Measurements from ENCODE around the gene DNMT3A. TPM values are rescaled to one million over a fixed set of nuclear protein-coding genes. Genes with fewer than 3 reads are reported as not detected.

Gene DNMT3A
- total RNA-seq, 1 donor from 2014 or later = 101 TPM

- Mint-ChIP-seq H3K4me1 (ENCODE audit: low read depth) (peaks cover 56% of the 10 kb centered on the region), H3K36me3 (ENCODE audit: low read depth) (peaks cover 42% of the 10 kb centered on the region), H3K27ac (peak overlapping the region; percentile 71), H3K4me3 (peak overlapping the region; percentile 10), H3K9me3 (no peaks in the 10 kb centered on the region), H3K27me3 (ENCODE audit: insufficient read depth) (no peaks in the 10 kb centered on the region)
- DNase-seq (ENCODE audit: low spot score) = no peak
- intact Hi-C loops (cut with micrococcal nuclease) = loop anchor here (5.0 kb wide), 1 partner anchor 566 kb away; the partner anchor contains the start of gene ASXL2
Observed at GRCh38 chr2:25310965-25311864, 30.5 kb downstream of the DNMT3A start.

- H3K27me3 Mint-ChIP-seq (ENCODE audit: insufficient read depth) = no peaks in the 10 kb centered on the region
- peak overlapping the region; percentile 71 for H3K27ac Mint-ChIP-seq
- no peak for DNase-seq (ENCODE audit: low spot score)
- peak overlapping the region; percentile 45 for H3K4me3 Mint-ChIP-seq
- H3K36me3 Mint-ChIP-seq (ENCODE audit: low read depth) = peaks cover 45% of the 10 kb centered on the region
- H3K9me3 Mint-ChIP-seq = no peaks in the 10 kb centered on the region
- peaks cover 50% of the 10 kb centered on the region for H3K4me1 Mint-ChIP-seq (ENCODE audit: low read depth)
- intact Hi-C loops (cut with micrococcal nuclease) = loop anchor here (5.0 kb wide), 1 partner anchor 567 kb away; the partner anchor contains the start of gene ASXL2
Observed at GRCh38 chr2:25310709-25310964, 31.1 kb downstream of the DNMT3A start.

GRCh38 chr2:25309402-25309801, 32.3 kb downstream of the DNMT3A start:
- no peak for DNase-seq (ENCODE audit: low spot score)
- peaks cover 58% of the 10 kb centered on the region for H3K4me1 Mint-ChIP-seq (ENCODE audit: low read depth)
- no peaks in the 10 kb centered on the region for H3K9me3 Mint-ChIP-seq
- no peaks in the 10 kb centered on the region for H3K27me3 Mint-ChIP-seq (ENCODE audit: insufficient read depth)
- H3K4me3 Mint-ChIP-seq = peak overlapping the region; percentile 19
- H3K36me3 Mint-ChIP-seq (ENCODE audit: low read depth) = peaks cover 55% of the 10 kb centered on the region
- intact Hi-C loops (cut with micrococcal nuclease) = loop anchor here (1.0 kb wide), 3 partner anchors 67 to 258 kb away; no protein-coding TSS in a partner anchor
- H3K27ac Mint-ChIP-seq = peak overlapping the region; percentile 18

- Mint-ChIP-seq H3K36me3 (ENCODE audit: low read depth) (peaks cover 62% of the 10 kb centered on the region), H3K9me3 (no peaks in the 10 kb centered on the region)
Observed at GRCh38 chr2:25308599-25308998, 33.1 kb downstream of the DNMT3A start.

GRCh38 chr2:25307949-25308557, 33.7 kb downstream of the DNMT3A start:
- intact Hi-C loops (cut with micrococcal nuclease) = no loop called here
- no peak overlapping the region for H3K4me3 Mint-ChIP-seq
- DNase-seq (ENCODE audit: low spot score) = no peak
- H3K36me3 Mint-ChIP-seq (ENCODE audit: low read depth) = peaks cover 64% of the 10 kb centered on the region
- H3K9me3 Mint-ChIP-seq = no peaks in the 10 kb centered on the region
- H3K27ac Mint-ChIP-seq = no peak overlapping the region
- peaks cover 60% of the 10 kb centered on the region for H3K4me1 Mint-ChIP-seq (ENCODE audit: low read depth)
- H3K27me3 Mint-ChIP-seq (ENCODE audit: insufficient read depth) = no peaks in the 10 kb centered on the region

More at GRCh38 chr2:25308599-25308998, 33.1 kb downstream of the DNMT3A start:
- Mint-ChIP-seq H3K4me3 (no peak overlapping the region), H3K27ac (no peak overlapping the region), H3K27me3 (ENCODE audit: insufficient read depth) (no peaks in the 10 kb centered on the region), H3K4me1 (ENCODE audit: low read depth) (peaks cover 64% of the 10 kb centered on the region)
- DNase-seq (ENCODE audit: low spot score) = no peak
- intact Hi-C loops (cut with micrococcal nuclease) = no loop called here

GRCh38 chr2:25306777-25307368, 34.9 kb downstream of the DNMT3A start:
- no peak for DNase-seq (ENCODE audit: low spot score)
- Mint-ChIP-seq H3K36me3 (ENCODE audit: low read depth) (peaks cover 64% of the 10 kb centered on the region), H3K4me1 (ENCODE audit: low read depth) (peaks cover 61% of the 10 kb centered on the region), H3K27ac (no peak overlapping the region), H3K9me3 (no peaks in the 10 kb centered on the region), H3K27me3 (ENCODE audit: insufficient read depth) (no peaks in the 10 kb centered on the region), H3K4me3 (no peak overlapping the region)
- intact Hi-C loops (cut with micrococcal nuclease) = no loop called here

- Mint-ChIP-seq H3K36me3 (ENCODE audit: low read depth) (peaks cover 64% of the 10 kb centered on the region), H3K9me3 (no peaks in the 10 kb centered on the region), H3K27ac (no peak overlapping the region)
Observed at GRCh38 chr2:25305775-25306174, 36.0 kb downstream of the DNMT3A start.

GRCh38 chr2:25304826-25305596, 36.7 kb downstream of the DNMT3A start:
- peaks cover 62% of the 10 kb centered on the region for H3K4me1 Mint-ChIP-seq (ENCODE audit: low read depth)
- H3K36me3 Mint-ChIP-seq (ENCODE audit: low read depth) = peaks cover 65% of the 10 kb centered on the region
- peak overlapping the region; percentile 53 for H3K27ac Mint-ChIP-seq
- intact Hi-C loops (cut with micrococcal nuclease) = no loop called here
- no peaks in the 10 kb centered on the region for H3K9me3 Mint-ChIP-seq
- no peak for DNase-seq (ENCODE audit: low spot score)
- H3K27me3 Mint-ChIP-seq (ENCODE audit: insufficient read depth) = no peaks in the 10 kb centered on the region
- H3K4me3 Mint-ChIP-seq = no peak overlapping the region

More at GRCh38 chr2:25305775-25306174, 36.0 kb downstream of the DNMT3A start:
- DNase-seq (ENCODE audit: low spot score) = no peak
- Mint-ChIP-seq H3K4me1 (ENCODE audit: low read depth) (peaks cover 66% of the 10 kb centered on the region), H3K27me3 (ENCODE audit: insufficient read depth) (no peaks in the 10 kb centered on the region), H3K4me3 (no peak overlapping the region)
- intact Hi-C loops (cut with micrococcal nuclease) = no loop called here

GRCh38 chr2:25304321-25304720, 37.4 kb downstream of the DNMT3A start:
- no peaks in the 10 kb centered on the region for H3K9me3 Mint-ChIP-seq
- no peak overlapping the region for H3K4me3 Mint-ChIP-seq
- intact Hi-C loops (cut with micrococcal nuclease) = no loop called here
- DNase-seq (ENCODE audit: low spot score) = no peak
- no peak overlapping the region for H3K27ac Mint-ChIP-seq
- peaks cover 66% of the 10 kb centered on the region for H3K36me3 Mint-ChIP-seq (ENCODE audit: low read depth)
- H3K27me3 Mint-ChIP-seq (ENCODE audit: insufficient read depth) = no peaks in the 10 kb centered on the region
- H3K4me1 Mint-ChIP-seq (ENCODE audit: low read depth) = peaks cover 56% of the 10 kb centered on the region

GRCh38 chr2:25303633-25304236, 38.0 kb downstream of the DNMT3A start:
- H3K27ac Mint-ChIP-seq = no peak overlapping the region
- H3K9me3 Mint-ChIP-seq = no peaks in the 10 kb centered on the region
- no peaks in the 10 kb centered on the region for H3K27me3 Mint-ChIP-seq (ENCODE audit: insufficient read depth)
- peaks cover 50% of the 10 kb centered on the region for H3K4me1 Mint-ChIP-seq (ENCODE audit: low read depth)
- H3K4me3 Mint-ChIP-seq = no peak overlapping the region
- H3K36me3 Mint-ChIP-seq (ENCODE audit: low read depth) = peaks cover 64% of the 10 kb centered on the region
- DNase-seq (ENCODE audit: low spot score) = no peak
- intact Hi-C loops (cut with micrococcal nuclease) = no loop called here

- H3K9me3 Mint-ChIP-seq = no peaks in the 10 kb centered on the region
- H3K36me3 Mint-ChIP-seq (ENCODE audit: low read depth) = peaks cover 60% of the 10 kb centered on the region
- no peak overlapping the region for H3K4me3 Mint-ChIP-seq
- intact Hi-C loops (cut with micrococcal nuclease) = no loop called here
- H3K27ac Mint-ChIP-seq = no peak overlapping the region
- no peak for DNase-seq (ENCODE audit: low spot score)
- no peaks in the 10 kb centered on the region for H3K27me3 Mint-ChIP-seq (ENCODE audit: insufficient read depth)
- H3K4me1 Mint-ChIP-seq (ENCODE audit: low read depth) = peaks cover 41% of the 10 kb centered on the region
Observed at GRCh38 chr2:25302758-25303375, 38.9 kb downstream of the DNMT3A start.
